Measurements from ENCODE around the gene ARFGAP3.

DNA sequence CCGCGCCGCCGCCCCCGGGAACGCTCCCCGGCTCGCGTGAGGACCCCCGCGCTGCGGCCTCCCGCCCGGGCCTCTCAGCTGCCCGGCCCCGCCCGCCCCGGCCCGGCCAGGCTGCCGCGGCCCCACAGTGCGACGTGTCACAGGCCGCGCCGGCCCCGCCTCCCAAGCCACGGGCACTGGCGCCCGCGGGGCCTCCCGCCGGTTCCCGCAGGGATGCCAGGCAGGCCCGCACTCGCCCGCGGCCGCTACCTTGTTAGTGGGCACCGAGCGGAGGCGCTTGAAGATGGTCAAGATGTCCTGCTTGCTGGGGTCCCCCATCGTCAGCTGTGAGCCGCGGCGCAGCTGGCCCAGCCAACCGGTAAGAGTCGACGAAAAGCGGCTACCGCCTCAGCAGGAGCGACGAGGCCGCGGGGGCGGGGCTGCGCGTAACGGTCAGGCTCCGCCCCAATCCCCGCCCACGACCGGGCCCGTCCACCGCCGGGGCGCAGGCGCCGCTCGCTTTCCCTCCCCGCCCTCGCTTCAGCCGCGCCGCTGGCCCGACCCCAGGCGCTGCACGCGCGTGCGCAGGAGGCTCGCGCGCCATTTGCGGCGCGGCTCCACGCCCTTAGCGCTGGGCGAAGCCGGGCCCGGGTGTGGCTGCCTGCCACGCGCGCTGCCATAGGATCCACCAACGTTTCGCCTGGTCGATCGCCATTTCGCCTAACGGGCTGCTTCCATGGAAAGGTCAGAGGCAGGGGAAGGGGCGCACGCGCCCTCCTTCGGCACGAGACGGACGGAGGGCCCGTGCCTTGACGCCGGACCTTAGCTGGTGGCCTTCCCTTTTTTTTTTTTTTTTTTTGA lies at the start of gene ARFGAP3:
- TF ChIP-seq POLR2AphosphoS5 (IDR thresholded peaks at IDR 0.05; ENCODE audit: borderline replicate concordance, low read depth, low read length) (peak; percentile 70), EZH2 (IDR thresholded peaks at IDR 0.05) (no peak)

All from SK-N-MC (cell line).